Right ventricle myocardium inferior (tissue), 1 donor: Measurements from ENCODE around the gene BACH2. TPM values are rescaled to one million over a fixed set of nuclear protein-coding genes. Genes with fewer than 3 reads are reported as not detected.
"Not testable (repeated sequence)": the region's sequence is repeated elsewhere in the genome, so short reads cannot be mapped to it uniquely, and the experiment has no call there.

Experiments
- ATAC-seq: fragments of 200-7000 bp; cut with Tn5 transposase; one replicate; pipeline ENCODE4 v1.9.1; 2020; ENCODE audit warnings: mild to moderate bottlenecking, moderate library complexity
- DNase-seq: peaks from one replicate; pipeline ENCODE4 v3.0.0; 2021; ENCODE audit errors: missing footprints
- intact Hi-C: fragments of 100-400 bp; cut with DNase I; formaldehyde crosslinking; loops from one replicate; pipeline ENCODE4 v1.11.0; 2022
- total RNA-seq: library from RNA; stranded (reverse); fragmentation: NEBNext Ultra II Directional; extraction: Animal tissue kit (Norgen Biotek cat#: 25700); gene quantifications from one replicate; pipeline ENCODE4 v1.2.1, GENCODE V29; 2021
- donor health status: DM: no; HTN: yes; CAD: no; lungs with severe emphysema.

The BACH2 gene
- total RNA-seq, 1 donor from 2014 or later: 2.2 TPM

- ATAC-seq: no peak
- no peak for DNase-seq
- intact Hi-C loops: no loop called here
Observed at GRCh38 chr6:90076511-90077415, 219.9 kb downstream of the BACH2 start.

DNA sequence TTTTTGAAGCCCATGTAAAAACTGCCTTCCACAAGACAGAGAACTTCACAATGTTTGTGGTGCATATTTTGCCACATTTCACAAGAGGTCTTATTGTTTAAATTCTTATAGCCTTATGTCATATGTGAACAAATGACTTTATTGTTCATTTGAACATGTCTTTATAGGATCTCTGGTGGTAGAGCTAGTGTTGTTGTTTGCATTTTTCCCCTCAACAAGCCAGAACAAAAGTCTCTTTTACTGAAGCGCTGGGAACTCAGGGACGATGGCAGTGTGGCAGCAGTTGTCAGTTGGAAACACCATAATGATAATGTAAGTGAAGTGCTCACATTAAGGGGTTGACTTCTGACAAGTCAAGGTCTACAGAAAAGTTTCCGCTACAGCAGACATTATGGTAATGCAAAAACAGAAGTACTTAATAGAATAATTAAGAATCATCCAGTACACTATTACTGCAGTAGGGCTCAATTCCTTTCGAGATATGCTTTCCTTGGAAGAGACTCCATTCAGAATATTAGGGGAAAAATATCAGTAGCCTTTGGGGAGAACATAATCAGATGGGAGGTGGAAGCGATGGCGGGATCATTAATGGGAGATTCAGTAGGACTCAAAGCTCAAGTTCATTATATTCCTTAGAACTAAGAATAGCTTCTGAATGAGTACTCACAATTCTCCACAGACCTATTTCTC, 222.3 kb downstream of the BACH2 start:
- intact Hi-C loops: no loop called here
- DNase-seq (no peak), ATAC-seq (no peak)

DNA sequence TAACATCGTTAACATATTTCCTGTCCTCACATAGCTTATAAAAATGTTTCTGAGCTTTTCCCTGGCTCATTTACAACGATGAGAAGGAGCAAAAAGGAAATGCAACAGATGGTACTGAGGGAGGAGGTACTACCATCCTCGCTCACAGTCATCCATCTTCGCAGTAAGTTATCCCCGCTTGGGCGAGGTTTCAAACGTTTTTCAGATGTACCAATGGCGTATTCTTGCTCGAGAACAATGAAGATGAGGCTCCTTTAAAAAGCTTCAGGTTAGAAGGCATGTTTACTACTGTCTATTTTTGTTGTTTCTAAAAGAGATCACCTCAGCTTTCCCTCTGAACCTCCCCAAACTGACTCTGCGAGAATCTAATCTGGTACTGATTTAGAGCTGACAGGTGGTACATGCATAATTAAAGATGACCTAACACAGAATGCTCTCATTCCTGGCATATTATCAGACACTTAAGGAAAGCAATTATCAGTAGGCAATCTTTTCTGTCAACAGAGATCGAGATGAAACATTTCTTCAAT, 223.6 kb downstream of the BACH2 start:
- no peak for ATAC-seq
- no peak for DNase-seq
- intact Hi-C loops: no loop called here

- ATAC-seq (no peak), DNase-seq (no peak)
- intact Hi-C loops: no loop called here
Observed at GRCh38 chr6:90072501-90072900, 224.1 kb downstream of the BACH2 start.

- intact Hi-C loops: no loop called here
- ATAC-seq (no peak), DNase-seq (no peak)
Observed at GRCh38 chr6:90068703-90069523, 227.7 kb downstream of the BACH2 start.

DNA sequence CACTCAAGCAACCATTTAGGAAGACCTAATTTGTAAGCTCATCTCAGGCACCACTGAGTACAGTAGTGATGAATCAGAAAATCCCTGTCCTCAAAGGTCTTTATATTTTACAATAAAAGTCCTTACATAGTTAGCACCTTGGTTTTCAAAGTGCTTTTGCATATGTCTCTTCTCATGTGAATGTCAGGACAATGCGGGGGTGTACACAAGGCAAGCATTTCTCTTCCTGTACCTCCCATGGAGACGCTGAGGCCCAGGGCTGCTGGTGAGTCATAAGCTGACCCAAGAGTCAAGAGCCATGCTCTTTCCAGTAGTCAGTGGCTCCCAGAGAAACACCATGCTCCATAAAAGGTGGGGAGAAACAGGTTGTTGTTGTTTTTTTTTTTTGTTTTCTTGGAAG, 228.4 kb downstream of the BACH2 start:
- intact Hi-C loops: no loop called here
- ATAC-seq (no peak), DNase-seq (no peak)

DNA sequence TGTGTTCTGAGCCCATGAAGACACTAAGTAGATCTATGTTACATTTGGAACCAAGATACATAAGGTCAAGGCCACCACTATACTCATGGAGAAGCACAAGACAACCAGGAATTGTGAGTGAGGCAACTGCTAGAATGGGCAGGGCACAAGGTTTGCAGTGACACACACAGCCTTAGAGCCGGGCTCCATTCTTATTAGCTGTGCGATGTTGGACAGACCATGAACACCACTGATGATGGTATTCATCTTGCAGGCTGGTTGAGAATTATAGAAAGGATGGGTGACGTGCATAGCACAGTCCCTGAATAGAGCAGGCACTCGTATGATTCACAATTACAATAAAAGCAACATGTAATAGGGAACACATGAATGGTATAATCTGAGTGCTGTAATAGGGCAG, 229.9 kb downstream of the BACH2 start:
- ATAC-seq: no peak

GRCh38 chr6:90065173-90065572, 231.5 kb downstream of the BACH2 start:
- intact Hi-C loops: no loop called here
- no peak for ATAC-seq
- no peak for DNase-seq

More for the DNA sequence above, 229.9 kb downstream of the BACH2 start:
- intact Hi-C loops: no loop called here
- no peak for DNase-seq

DNA sequence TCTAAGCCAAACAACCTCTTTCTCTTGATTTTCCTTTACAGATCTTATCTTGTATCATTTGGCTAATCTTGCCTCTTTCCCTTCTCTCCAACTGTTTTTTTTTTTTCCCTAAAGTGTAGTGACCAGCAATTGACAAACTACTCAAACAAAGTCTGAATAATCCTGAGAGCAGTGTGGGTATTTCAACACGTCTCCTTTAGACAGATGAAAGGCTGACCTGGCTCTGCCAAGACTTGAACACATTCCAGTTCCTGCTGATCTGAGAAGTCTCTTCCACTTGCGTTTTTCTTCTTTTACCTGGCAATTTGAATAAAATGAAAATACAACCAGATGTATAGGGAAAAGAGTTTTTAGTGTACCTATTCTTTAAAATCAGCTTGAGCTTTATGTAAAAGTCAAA, 234.0 kb downstream of the BACH2 start:
- intact Hi-C loops: no loop called here
- ATAC-seq: no peak
- DNase-seq: no peak

DNA sequence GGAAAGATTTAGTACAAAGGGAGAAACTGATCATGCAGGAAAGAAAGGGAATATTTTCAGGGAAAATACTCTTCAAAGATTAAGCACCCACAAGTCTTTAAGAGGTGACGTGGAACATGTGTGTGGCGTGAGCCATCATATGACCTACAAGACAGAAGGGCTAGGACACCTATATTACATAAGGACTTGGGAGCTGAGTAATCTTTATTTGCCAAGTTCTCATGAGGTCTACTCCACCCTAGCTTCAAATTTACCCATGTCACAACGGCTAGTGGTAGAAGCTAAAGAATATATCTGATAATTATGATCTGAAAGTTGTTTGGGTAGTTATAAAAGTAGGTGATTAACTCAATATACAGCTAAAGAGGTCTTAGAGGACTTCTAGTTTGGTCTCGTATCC, 234.6 kb downstream of the BACH2 start:
- no peak for ATAC-seq
- no peak for DNase-seq
- intact Hi-C loops: no loop called here

DNA sequence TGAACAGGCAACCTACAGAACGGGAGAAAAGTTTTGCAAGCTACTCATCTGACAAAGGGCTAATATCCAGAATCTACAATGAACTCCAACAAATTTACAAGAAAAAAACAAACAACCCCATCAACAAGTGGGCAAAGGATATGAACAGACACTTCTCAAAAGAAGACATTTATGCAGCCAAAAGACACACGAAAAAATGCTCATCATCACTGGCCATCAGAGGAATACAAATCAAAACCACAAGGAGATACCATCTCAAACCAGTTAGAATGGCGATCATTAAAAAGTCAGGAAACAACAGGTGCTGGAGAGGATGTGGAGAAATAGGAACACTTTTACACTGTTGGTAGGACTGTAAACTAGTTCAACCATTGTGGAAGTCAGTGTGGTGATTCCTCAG, 237.5 kb downstream of the BACH2 start:
- DNase-seq, intact Hi-C loops, ATAC-seq: not testable (repeated sequence)

GRCh38 chr6:90055924-90056323, 240.7 kb downstream of the BACH2 start:
- intact Hi-C loops, ATAC-seq, DNase-seq: not testable (repeated sequence)

DNA sequence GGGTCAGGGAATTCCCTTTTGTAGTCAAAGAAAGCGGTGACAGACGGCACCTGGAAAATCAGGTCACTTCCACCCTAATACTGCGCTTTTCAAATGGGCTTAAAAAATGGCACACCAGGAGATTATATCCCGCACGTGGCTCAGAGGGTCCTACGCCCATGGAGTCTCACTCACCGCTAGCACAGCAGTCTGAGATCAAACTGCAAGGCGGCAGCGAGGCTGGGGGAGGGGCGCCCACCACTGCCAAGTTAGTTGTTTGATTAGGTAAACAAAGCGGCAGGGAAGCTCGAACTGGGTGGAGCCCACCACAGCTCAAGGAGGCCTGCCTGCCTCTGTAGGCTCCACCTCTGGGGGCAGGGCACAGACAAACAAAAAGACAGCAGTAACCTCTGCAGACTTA, 242.4 kb downstream of the BACH2 start:
- ATAC-seq, intact Hi-C loops, DNase-seq: not testable (repeated sequence)

- intact Hi-C loops: no loop called here
- DNase-seq (no peak), ATAC-seq (no peak)
Observed at GRCh38 chr6:90053614-90054013, 243.0 kb downstream of the BACH2 start.

- DNase-seq (no peak), ATAC-seq (no peak)
Observed at GRCh38 chr6:90049295-90049694, 247.3 kb downstream of the BACH2 start.

GRCh38 chr6:90048206-90048967, 248.3 kb downstream of the BACH2 start:
- DNase-seq (no peak), ATAC-seq (no peak)

More at GRCh38 chr6:90049295-90049694, 247.3 kb downstream of the BACH2 start:
- intact Hi-C loops: no loop called here

DNA sequence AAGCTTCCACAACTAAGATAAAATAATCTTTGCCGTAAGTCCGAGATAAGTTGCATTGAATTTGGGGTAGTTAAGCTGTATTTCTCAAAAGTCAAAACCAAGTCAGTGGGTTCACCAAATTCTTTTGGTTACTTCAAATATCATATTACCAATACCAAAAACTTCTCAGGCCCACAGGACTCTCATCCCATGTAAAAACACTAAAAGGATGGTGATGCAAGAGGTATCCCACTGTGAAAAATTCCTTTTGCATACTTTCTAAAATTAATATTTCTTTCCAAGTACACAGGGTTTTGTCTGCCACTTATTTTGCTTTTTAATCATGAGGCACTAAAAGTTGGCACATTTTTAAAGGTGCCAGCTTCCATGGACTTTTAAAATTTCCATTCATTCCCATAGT, 251.1 kb downstream of the BACH2 start:
- intact Hi-C loops: no loop called here
- DNase-seq (no peak), ATAC-seq (no peak)

More at GRCh38 chr6:90048206-90048967, 248.3 kb downstream of the BACH2 start:
- intact Hi-C loops: no loop called here

DNA sequence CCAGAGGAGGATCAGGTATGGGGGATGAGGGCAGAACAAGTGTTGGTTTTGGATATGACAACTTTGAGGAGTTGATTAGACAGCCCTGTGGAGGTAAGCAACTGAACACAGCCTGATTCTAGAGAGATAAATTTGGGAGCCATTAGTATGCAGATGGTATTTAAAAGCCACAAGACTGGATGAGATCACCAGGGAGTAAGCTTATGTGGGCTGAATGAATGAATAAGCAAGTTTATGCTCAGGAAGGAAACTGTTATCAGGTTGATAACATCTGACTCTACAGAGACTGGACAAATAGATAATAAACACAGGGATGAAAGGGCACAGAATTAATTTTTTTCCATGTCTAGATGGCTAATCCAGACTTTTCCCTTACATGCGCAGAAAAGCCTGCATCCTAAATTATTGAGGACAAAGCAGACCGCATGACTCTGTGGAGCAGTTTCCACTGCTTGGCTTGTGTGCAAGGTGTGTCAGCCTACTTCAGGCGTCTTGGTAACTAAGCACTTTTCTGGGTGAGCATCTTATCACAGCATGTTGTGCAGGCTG, 251.7 kb downstream of the BACH2 start:
- intact Hi-C loops: no loop called here
- DNase-seq: no peak
- ATAC-seq: no peak
